ENCODE data around the gene CDH4.

GRCh38 chr20:61558726-61559125, 306.7 kb downstream of the CDH4 start:
- TF ChIP-seq CTCF (IDR thresholded peaks at IDR 0.05) (no peak), POLR2A (IDR thresholded peaks at IDR 0.05) (no peak)
